Caco-2 (cell line): ENCODE results near the gene MRPL22. TPM values are rescaled to one million over a fixed set of nuclear protein-coding genes. Genes with fewer than 3 reads are reported as not detected.
"Not testable (repeated sequence)": the region's sequence is repeated elsewhere in the genome, so short reads cannot be mapped to it uniquely, and the experiment has no call there.

Source experiments
- BruUV-seq: library from RNA; stranded (reverse); fragments of 400-500 nt; replicated peaks from 2 replicates; lab custom pipeline; 2021; lab: Mats Ljungman, UMichigan
- CTCF ChIA-PET: fragments of 300-600 bp; sonication (Branson Sonifier 250); formaldehyde crosslinking; loops from one replicate; lab custom pipeline; 2022; ENCODE audit warnings: antibody characterized with exemption; lab: Charles Lee
- POLR2A ChIA-PET: fragments of 300-600 bp; sonication (Branson Sonifier 250); formaldehyde crosslinking; loops from one replicate; lab custom pipeline; 2022; ENCODE audit warnings: antibody characterized with exemption; lab: Charles Lee
- DNase-seq, 2 experiments: peaks; one replicate each; pipeline versions ENCODE4 v3.0.0 to v3.0.0-alpha.2; 2020 to 2022
- H3K27me3 ChIP-seq: replicated peaks from 2 replicates; pipeline ENCODE4 v1.6.0; 2011; ENCODE audit warnings: low read length; ENCODE audit not compliant: control insufficient read depth, insufficient read depth
- H3K36me3 ChIP-seq: 2 replicates; pipeline ENCODE4 v1.5.1; 2011; ENCODE audit warnings: low read length; ENCODE audit not compliant: control insufficient read depth, insufficient read depth
- H3K4me1 ChIP-seq: fragments of 250-450 bp; sonication (Bioruptor Pico); 2 replicates; pipeline ENCODE4 v1.5.1; 2020; ENCODE audit warnings: mild to moderate bottlenecking
- H3K4me3 ChIP-seq: 2 replicates; pipeline ENCODE4 v1.5.1; 2011; ENCODE audit warnings: low read depth, mild to moderate bottlenecking, control low read depth, low read length
- H3K9me3 ChIP-seq: fragments of 250-450 bp; sonication (Bioruptor Pico); 2 replicates; pipeline ENCODE4 v1.5.1; 2020; ENCODE audit warnings: mild to moderate bottlenecking, moderate library complexity
- H3K27ac Mint-ChIP-seq: one replicate; pipeline ENCODE4 v1.8.0; 2022; ENCODE audit warnings: mixed read lengths; ENCODE audit not compliant: unreplicated experiment
- H3K27me3 Mint-ChIP-seq: one replicate; pipeline ENCODE4 v1.8.0; 2022; ENCODE audit warnings: mixed read lengths; ENCODE audit not compliant: insufficient read depth, unreplicated experiment
- H3K36me3 Mint-ChIP-seq: one replicate; pipeline ENCODE4 v1.8.0; 2022; ENCODE audit warnings: mild to moderate bottlenecking, mixed read lengths; ENCODE audit not compliant: insufficient read depth, unreplicated experiment
- H3K4me1 Mint-ChIP-seq: one replicate; pipeline ENCODE4 v1.8.0; 2022; ENCODE audit warnings: low read depth, mixed read lengths; ENCODE audit not compliant: unreplicated experiment
- H3K4me3 Mint-ChIP-seq: one replicate; pipeline ENCODE4 v1.8.0; 2022; ENCODE audit warnings: mild to moderate bottlenecking, moderate library complexity, mixed read lengths; ENCODE audit not compliant: unreplicated experiment
- H3K9me3 Mint-ChIP-seq: one replicate; pipeline ENCODE4 v1.8.0; 2022; ENCODE audit warnings: mixed read lengths; ENCODE audit not compliant: unreplicated experiment
- CTCF ChIP-seq, 2 experiments: fragments of 200-600 bp in 1 of 2; IDR thresholded peaks; 1 replicate in 1 of 2; 2 replicates in 1 of 2; pipeline versions ENCODE4 v1.5.1 to v1.8.0; 2011 to 2022; ENCODE audit warnings: antibody characterized with exemption in 1 of 2, control low read depth in 1 of 2, inconsistent platforms in 1 of 2, low read depth in 1 of 2, low read length in 1 of 2, mild to moderate bottlenecking in 1 of 2, moderate library complexity in 1 of 2; ENCODE audit not compliant: insufficient read depth in 1 of 2, severe bottlenecking in 1 of 2, unreplicated experiment in 1 of 2
- intact Hi-C: fragments of 100-400 bp; cut with micrococcal nuclease; formaldehyde crosslinking; loops from one replicate; pipeline ENCODE4 v1.10.0; 2022; ENCODE audit not compliant: unreplicated experiment
- total RNA-seq: library from RNA; stranded (reverse); gene quantifications from 2 replicates; pipeline ENCODE4 v1.2.3, GENCODE V29; 2022

Gene MRPL22
- total RNA-seq, 1 experiment from 2014 or later: 84.8 TPM

GRCh38 chr5:154972476-154973080 lies 31.7 kb downstream of the MRPL22 start:
- CTCF ChIA-PET: interaction anchor here (0.6 to 2.8 kb wide), 6 partner anchors 17 to 167 kb away, joined by 3 to 21 read pairs (median 8); no protein-coding TSS in a partner anchor
- H3K9me3 ChIP-seq: no peaks in the 10 kb centered on the region
- H3K27me3 ChIP-seq: no peaks in the 10 kb centered on the region
- Mint-ChIP-seq H3K27me3 (no peaks in the 10 kb centered on the region), H3K27ac (no peak overlapping the region), H3K9me3 (no peaks in the 10 kb centered on the region), H3K4me3 (no peak overlapping the region), H3K4me1 (no peaks in the 10 kb centered on the region), H3K36me3 (peaks cover under 1% of the 10 kb centered on the region)
- peak; percentile 64 to 80 for TF ChIP-seq CTCF (IDR thresholded peaks at IDR 0.05; ENCODE audit: insufficient read depth in 1 of 2, low read depth in 1 of 2, low read length in 1 of 2, severe bottlenecking in 1 of 2, unreplicated experiment in 1 of 2)
- intact Hi-C loops: loop anchor here (1.0 to 2.0 kb wide), 4 partner anchors 22 to 175 kb away; no protein-coding TSS in a partner anchor
- no TSS peak for BruUV-seq
- H3K4me3 ChIP-seq: no peak overlapping the region
- peak in 1 of 2 experiments; percentile 50 for DNase-seq
- POLR2A ChIA-PET: interaction anchor here (1.0 kb wide), 1 partner anchor 35 kb away, joined by 4 read pairs; the partner anchor contains the start of gene GEMIN5
- no peaks in the 10 kb centered on the region for H3K4me1 ChIP-seq
- no peaks in the 10 kb centered on the region for H3K36me3 ChIP-seq

- H3K36me3 ChIP-seq, H3K27me3 Mint-ChIP-seq, H3K4me3 ChIP-seq, H3K27me3 ChIP-seq, H3K27ac Mint-ChIP-seq, BruUV-seq, H3K36me3 Mint-ChIP-seq, H3K9me3 ChIP-seq, POLR2A ChIA-PET, H3K9me3 Mint-ChIP-seq, intact Hi-C loops, H3K4me1 ChIP-seq, H3K4me1 Mint-ChIP-seq, H3K4me3 Mint-ChIP-seq, DNase-seq: not testable (repeated sequence)
- CTCF ChIA-PET: interaction anchor here (1.1 kb wide), 1 partner anchor 28 kb away, joined by 3 read pairs; no protein-coding TSS in a partner anchor
Measured at GRCh38 chr5:154976082-154976481, 35.2 kb downstream of the MRPL22 start.

- no peaks in the 10 kb centered on the region for H3K9me3 Mint-ChIP-seq
Measured at GRCh38 chr5:154977409-154977808, 36.5 kb downstream of the MRPL22 start.

GRCh38 chr5:154978294-154978693 lies 37.4 kb downstream of the MRPL22 start:
- H3K36me3 ChIP-seq, H3K36me3 Mint-ChIP-seq, H3K4me3 ChIP-seq, DNase-seq, BruUV-seq, POLR2A ChIA-PET, H3K27me3 ChIP-seq, H3K4me1 Mint-ChIP-seq, H3K27ac Mint-ChIP-seq, H3K9me3 Mint-ChIP-seq, intact Hi-C loops, CTCF ChIA-PET, H3K9me3 ChIP-seq, H3K27me3 Mint-ChIP-seq, H3K4me1 ChIP-seq, H3K4me3 Mint-ChIP-seq: not testable (repeated sequence)

More at GRCh38 chr5:154977409-154977808, 36.5 kb downstream of the MRPL22 start:
- no peak overlapping the region for H3K4me3 Mint-ChIP-seq
- DNase-seq: no peak
- Histone ChIP-seq H3K4me1 (no peaks in the 10 kb centered on the region), H3K4me3 (no peak overlapping the region), H3K36me3 (no peaks in the 10 kb centered on the region), H3K27me3 (no peaks in the 10 kb centered on the region), H3K9me3 (no peaks in the 10 kb centered on the region)
- intact Hi-C loops: no loop called here
- POLR2A ChIA-PET: no interaction called here
- H3K27ac Mint-ChIP-seq: no peak overlapping the region
- H3K27me3 Mint-ChIP-seq: no peaks in the 10 kb centered on the region
- H3K36me3 Mint-ChIP-seq: no peaks in the 10 kb centered on the region
- CTCF ChIA-PET: no interaction called here
- H3K4me1 Mint-ChIP-seq: no peaks in the 10 kb centered on the region
- no TSS peak for BruUV-seq
- TF ChIP-seq CTCF (IDR thresholded peaks at IDR 0.05; ENCODE audit: insufficient read depth in 1 of 2, low read depth in 1 of 2, low read length in 1 of 2, severe bottlenecking in 1 of 2, unreplicated experiment in 1 of 2): no peak
